Urothelium cell line (cell line): ENCODE results near the gene ICAM1.
"Not testable (repeated sequence)": the region's sequence is repeated elsewhere in the genome, so short reads cannot be mapped to it uniquely, and the experiment has no call there.

Experiments used
- DNase-seq: peaks from one replicate; pipeline ENCODE4 v3.0.0; 2011; ENCODE audit warnings: low spot score, mixed read lengths
- FAIRE-seq: peaks from 2 replicates; lab custom pipeline; 2011; peaks lifted over from hg19 to GRCh38; lab: Jason Lieb, UNC

The ICAM1 gene

GRCh38 chr19:10241826-10242449 lies 29.0 kb upstream of the ICAM1 start:
- not testable (repeated sequence) for FAIRE-seq, DNase-seq

GRCh38 chr19:10243606-10244005 lies 27.3 kb upstream of the ICAM1 start:
- FAIRE-seq (no peak), DNase-seq (no peak)

- DNase-seq (no peak), FAIRE-seq (no peak)
Observed at GRCh38 chr19:10245189-10245939, 25.6 kb upstream of the ICAM1 start.

- no peak for DNase-seq
- FAIRE-seq: no peak
Observed at GRCh38 chr19:10246511-10246910, 24.4 kb upstream of the ICAM1 start.

- DNase-seq: peak; percentile 91
Observed at GRCh38 chr19:10251792-10252694, 18.9 kb upstream of the ICAM1 start, which contains the start of gene MRPL4. MRPL4 (plus strand) TSS chr19:10252214; CDS start chr19:10252254, 40 bp downstream.

GRCh38 chr19:10252707-10253106 lies 18.2 kb upstream of the ICAM1 start:
- no peak for FAIRE-seq
- no peak for DNase-seq

More at GRCh38 chr19:10251792-10252694, 18.9 kb upstream of the ICAM1 start, which contains the start of gene MRPL4:
- no peak for FAIRE-seq

GRCh38 chr19:10254244-10254643 lies 16.7 kb upstream of the ICAM1 start:
- no peak for DNase-seq
- no peak for FAIRE-seq

GRCh38 chr19:10255358-10255757 lies 15.6 kb upstream of the ICAM1 start:
- FAIRE-seq: no peak

GRCh38 chr19:10256551-10256950 lies 14.4 kb upstream of the ICAM1 start:
- DNase-seq (no peak), FAIRE-seq (no peak)

More at GRCh38 chr19:10255358-10255757, 15.6 kb upstream of the ICAM1 start:
- DNase-seq: no peak

- no peak for DNase-seq
- no peak for FAIRE-seq
Observed at GRCh38 chr19:10256970-10257615, 13.8 kb upstream of the ICAM1 start.

- FAIRE-seq (no peak), DNase-seq (no peak)
Observed at GRCh38 chr19:10258080-10258710, 12.7 kb upstream of the ICAM1 start.

- no peak for FAIRE-seq
- peak; percentile 64 for DNase-seq
Observed at GRCh38 chr19:10259162-10259905, 11.6 kb upstream of the ICAM1 start.

- FAIRE-seq: no peak
- no peak for DNase-seq
Observed at GRCh38 chr19:10260141-10260584, 10.8 kb upstream of the ICAM1 start.

GRCh38 chr19:10262771-10263170 lies 8.1 kb upstream of the ICAM1 start:
- FAIRE-seq (no peak), DNase-seq (no peak)

GRCh38 chr19:10266706-10267105 lies 4.2 kb upstream of the ICAM1 start:
- DNase-seq: no peak
- FAIRE-seq: no peak

GRCh38 chr19:10268071-10268470 lies 2.8 kb upstream of the ICAM1 start:
- FAIRE-seq (no peak), DNase-seq (no peak)

- peak; percentile 79 for DNase-seq
- FAIRE-seq: no peak
Observed at GRCh38 chr19:10269333-10270179, 1.4 kb upstream of the ICAM1 start.

GRCh38 chr19:10270180-10270615 lies 722 bp upstream of the ICAM1 start:
- DNase-seq (no peak), FAIRE-seq (no peak)
